Osteocyte (in vitro differentiated cells): ENCODE data around the gene YPEL1. TPM values are rescaled to one million over a fixed set of nuclear protein-coding genes. Genes with fewer than 3 reads are reported as not detected.

ENCODE experiments used
- DNase-seq: peaks from one replicate; pipeline ENCODE4 v3.0.0; 2021; ENCODE audit warnings: mixed read lengths; ENCODE audit not compliant: unreplicated experiment; ENCODE audit errors: extremely low spot score
- H3K27ac Mint-ChIP-seq: one replicate; pipeline ENCODE4 v1.8.0; 2021; ENCODE audit warnings: mild to moderate bottlenecking, mixed read lengths; ENCODE audit not compliant: unreplicated experiment
- H3K27me3 Mint-ChIP-seq: one replicate; pipeline ENCODE4 v1.8.0; 2021; ENCODE audit warnings: mixed read lengths; ENCODE audit not compliant: unreplicated experiment
- H3K36me3 Mint-ChIP-seq: one replicate; pipeline ENCODE4 v1.8.0; 2021; ENCODE audit warnings: mixed read lengths; ENCODE audit not compliant: unreplicated experiment
- H3K4me1 Mint-ChIP-seq: one replicate; pipeline ENCODE4 v1.8.0; 2021; ENCODE audit warnings: mixed read lengths; ENCODE audit not compliant: unreplicated experiment
- H3K4me3 Mint-ChIP-seq: one replicate; pipeline ENCODE4 v1.8.0; 2021; ENCODE audit warnings: mild to moderate bottlenecking, moderate library complexity, mixed read lengths; ENCODE audit not compliant: unreplicated experiment
- H3K9me3 Mint-ChIP-seq: one replicate; pipeline ENCODE4 v1.8.0; 2021; ENCODE audit warnings: mixed read lengths; ENCODE audit not compliant: unreplicated experiment
- CTCF ChIP-seq: fragments of 200-600 bp; sonication (generic); IDR thresholded peaks from 2 replicates; pipeline ENCODE4 v1.5.0; 2021; ENCODE audit warnings: antibody characterized with exemption, mild to moderate bottlenecking, moderate library complexity
- total RNA-seq: library from RNA; stranded (reverse); gene quantifications from 2 replicates; pipeline ENCODE4 v1.2.1, GENCODE V29; 2021

YPEL1 gene
- total RNA-seq, 1 donor from 2014 or later: 14.7 TPM

GRCh38 chr22:21701384-21701971, 34.1 kb downstream of the YPEL1 start:
- DNase-seq: no peak
- Mint-ChIP-seq H3K9me3 (no peaks in the 10 kb centered on the region), H3K36me3 (peaks cover 23% of the 10 kb centered on the region), H3K4me1 (peaks cover 33% of the 10 kb centered on the region), H3K4me3 (no peak overlapping the region), H3K27me3 (no peaks in the 10 kb centered on the region), H3K27ac (no peak overlapping the region)
- TF ChIP-seq CTCF: no peak

GRCh38 chr22:21700822-21701221, 34.8 kb downstream of the YPEL1 start:
- no peak overlapping the region for H3K4me3 Mint-ChIP-seq
- H3K4me1 Mint-ChIP-seq: peaks cover 35% of the 10 kb centered on the region
- no peaks in the 10 kb centered on the region for H3K27me3 Mint-ChIP-seq
- peaks cover 26% of the 10 kb centered on the region for H3K36me3 Mint-ChIP-seq
- no peak for TF ChIP-seq CTCF
- DNase-seq: no peak
- H3K9me3 Mint-ChIP-seq: no peaks in the 10 kb centered on the region
- no peak overlapping the region for H3K27ac Mint-ChIP-seq

GRCh38 chr22:21699643-21700042, 36.0 kb downstream of the YPEL1 start:
- Mint-ChIP-seq H3K4me1 (peaks cover 45% of the 10 kb centered on the region), H3K4me3 (no peak overlapping the region), H3K27me3 (no peaks in the 10 kb centered on the region), H3K9me3 (no peaks in the 10 kb centered on the region), H3K27ac (peak overlapping the region; percentile 90), H3K36me3 (peaks cover 30% of the 10 kb centered on the region)
- TF ChIP-seq CTCF: no peak
- no peak for DNase-seq

- DNase-seq: peak; percentile 91
- Mint-ChIP-seq H3K36me3 (peaks cover 34% of the 10 kb centered on the region), H3K4me3 (peak overlapping the region; percentile 57), H3K27me3 (no peaks in the 10 kb centered on the region), H3K27ac (peak overlapping the region; percentile 90), H3K4me1 (peaks cover 47% of the 10 kb centered on the region), H3K9me3 (no peaks in the 10 kb centered on the region)
- TF ChIP-seq CTCF: no peak
Measured at GRCh38 chr22:21698430-21699329, 36.9 kb downstream of the YPEL1 start.

- H3K9me3 Mint-ChIP-seq: no peaks in the 10 kb centered on the region
- no peak overlapping the region for H3K4me3 Mint-ChIP-seq
- no peak for TF ChIP-seq CTCF
- H3K27me3 Mint-ChIP-seq: no peaks in the 10 kb centered on the region
- H3K27ac Mint-ChIP-seq: peak overlapping the region; percentile 90
- DNase-seq: no peak
- H3K4me1 Mint-ChIP-seq: peaks cover 47% of the 10 kb centered on the region
- H3K36me3 Mint-ChIP-seq: peaks cover 34% of the 10 kb centered on the region
Measured at GRCh38 chr22:21697880-21698279, 37.7 kb downstream of the YPEL1 start.
